HG03196 (cell line): ENCODE measurements around the gene HOMER2.
"Not testable (repeated sequence)": the region's sequence is repeated elsewhere in the genome, so short reads cannot be mapped to it uniquely, and the experiment has no call there.

ENCODE experiments used
- ATAC-seq: cut with Tn5 transposase; IDR thresholded peaks from one replicate; pipeline ENCODE4 v1.9.1; 2021; ENCODE audit not compliant: unreplicated experiment

Gene HOMER2

DNA sequence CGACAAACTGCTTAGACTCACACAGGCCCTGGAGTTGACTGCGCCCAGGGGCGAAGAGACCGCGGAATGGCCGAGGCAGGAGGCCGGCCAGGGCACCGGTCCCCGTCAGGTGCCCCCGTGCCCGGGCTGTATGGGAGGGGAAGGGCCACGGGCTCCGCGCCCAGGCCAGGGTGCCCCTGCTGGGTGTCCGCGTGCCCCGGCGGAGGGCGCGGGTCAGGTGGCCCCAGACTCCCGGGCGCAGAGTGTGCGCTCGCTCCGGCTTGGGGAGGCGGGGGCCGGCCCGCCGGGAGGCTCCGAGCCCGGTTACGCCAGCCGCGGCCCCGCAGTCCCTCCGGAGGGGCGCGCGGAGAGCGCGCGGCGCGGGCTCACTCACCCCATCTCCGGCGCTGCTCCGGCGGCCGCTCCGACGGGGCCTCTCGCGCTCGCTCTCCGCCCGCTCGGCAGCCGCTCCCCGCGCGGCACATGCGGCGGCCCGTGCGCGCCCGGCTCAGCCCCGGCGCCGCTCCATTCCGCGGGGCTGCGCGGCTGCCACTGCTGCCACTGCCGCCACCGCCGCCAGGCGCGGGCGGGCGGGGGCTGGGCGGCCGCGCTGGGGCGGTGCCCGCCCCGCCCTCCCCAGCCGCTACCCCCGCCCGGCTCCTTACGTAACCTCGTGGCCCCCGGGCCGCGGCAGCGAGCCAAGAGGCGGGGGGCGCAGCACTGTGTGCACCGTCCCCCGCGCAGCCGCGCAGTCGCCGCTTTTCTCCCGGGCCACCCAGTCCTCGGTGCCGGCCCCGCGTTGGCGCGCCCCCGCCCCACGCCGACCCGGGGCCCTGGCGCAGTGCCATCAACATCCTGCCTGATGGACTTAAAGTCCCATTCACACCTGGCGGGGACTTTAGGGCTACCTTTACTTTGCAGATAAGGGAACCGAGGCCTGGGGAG, at the start of gene HOMER2:
HOMER2 (minus strand) TSS at position 563 of the 924 bp plus-strand sequence; CDS start at position 378, 185 bp downstream.
- ATAC-seq, result no peak

DNA sequence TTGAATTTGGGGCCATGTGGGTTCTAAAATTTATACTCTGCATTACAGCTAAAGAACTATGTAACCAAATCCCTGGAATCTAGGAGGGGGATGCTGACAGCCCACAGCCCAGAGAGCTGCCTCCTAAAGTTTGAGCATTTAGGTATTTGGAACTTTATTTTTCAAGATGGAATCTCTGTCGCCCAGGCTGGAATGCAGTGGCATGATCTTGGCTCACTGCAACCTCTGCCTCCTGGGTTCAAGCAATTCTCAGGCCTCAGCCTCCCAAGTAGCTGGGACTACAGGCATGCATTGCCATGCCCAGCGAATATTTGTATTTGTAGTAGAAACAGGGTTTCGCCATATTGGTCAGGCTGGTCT, 48.1 kb upstream of the HOMER2 start:
- not testable (repeated sequence) for ATAC-seq

DNA sequence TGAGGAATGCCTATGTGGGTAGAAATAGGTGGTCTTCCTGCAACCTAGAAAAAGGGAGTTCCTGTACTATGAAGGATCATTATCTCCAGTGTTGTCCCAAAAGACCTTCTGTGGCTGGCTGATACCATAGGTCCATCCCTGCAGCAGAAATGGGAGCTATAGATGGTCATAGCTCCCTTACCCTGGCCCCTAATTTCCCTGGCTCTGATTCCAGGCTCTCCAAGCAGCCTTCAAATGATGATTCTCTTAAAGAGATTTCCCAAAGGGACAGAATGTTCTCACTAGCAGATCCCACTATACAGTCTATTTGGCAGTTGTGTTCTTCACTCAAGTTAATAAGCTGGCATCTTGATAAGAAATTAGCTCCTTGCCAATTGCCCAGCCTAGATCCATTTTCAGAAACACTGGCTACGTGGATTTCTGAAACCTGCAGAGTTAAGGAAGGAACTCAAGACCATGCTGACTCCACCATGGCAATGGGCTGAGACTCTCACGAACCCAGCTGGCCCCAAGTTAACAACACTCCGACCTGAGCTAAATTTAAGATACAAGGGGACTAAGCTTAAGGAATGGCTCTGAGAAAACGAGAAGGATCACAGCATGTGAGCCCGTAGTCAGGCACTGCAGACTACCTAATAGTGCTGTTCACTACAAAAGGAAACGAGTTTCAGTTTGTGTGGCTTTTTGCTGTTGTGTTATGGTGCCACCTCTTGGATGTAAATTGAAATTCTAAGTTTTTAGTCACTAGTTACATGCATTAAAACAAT, 47.6 kb upstream of the HOMER2 start:
- peak; percentile 81 for ATAC-seq

DNA sequence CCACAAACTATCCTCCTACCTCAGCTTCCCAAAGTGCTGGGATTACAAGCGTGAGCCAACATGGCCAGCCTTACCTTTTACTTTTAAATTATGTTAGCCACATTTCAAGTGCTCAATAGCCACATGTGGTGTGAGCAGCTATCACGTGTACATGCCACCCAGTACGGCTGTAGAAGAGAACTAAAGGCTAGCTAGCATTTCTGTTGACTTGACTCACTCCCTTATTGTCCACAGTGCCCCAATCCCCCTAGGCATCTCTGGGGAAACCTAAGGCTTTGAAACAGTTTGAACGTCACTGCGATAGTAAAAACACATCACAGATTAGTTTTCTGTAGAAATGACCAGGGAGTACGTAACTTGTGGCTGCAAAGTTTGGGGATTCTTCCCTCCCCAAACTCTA, 46.9 kb upstream of the HOMER2 start:
- no peak for ATAC-seq

DNA sequence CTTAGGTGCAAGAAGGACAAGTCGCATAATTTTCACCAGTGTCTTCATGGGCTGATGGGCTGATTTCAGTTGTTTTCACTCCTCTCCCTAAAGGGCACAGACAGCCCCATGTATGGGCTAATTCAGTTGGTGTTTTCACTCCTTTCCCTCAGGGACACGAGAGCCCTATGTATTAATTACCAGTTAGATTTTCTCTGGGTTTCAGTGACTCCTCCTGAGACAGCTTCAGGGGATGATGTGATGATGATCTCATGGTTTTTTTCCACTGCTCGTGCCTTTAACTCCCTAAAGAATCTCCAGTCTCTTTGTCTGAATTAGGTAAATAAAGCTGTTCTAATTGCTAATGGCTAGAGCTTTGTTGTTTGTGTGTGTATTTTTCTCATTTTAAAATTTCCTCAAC, 43.4 kb upstream of the HOMER2 start:
- no peak for ATAC-seq

DNA sequence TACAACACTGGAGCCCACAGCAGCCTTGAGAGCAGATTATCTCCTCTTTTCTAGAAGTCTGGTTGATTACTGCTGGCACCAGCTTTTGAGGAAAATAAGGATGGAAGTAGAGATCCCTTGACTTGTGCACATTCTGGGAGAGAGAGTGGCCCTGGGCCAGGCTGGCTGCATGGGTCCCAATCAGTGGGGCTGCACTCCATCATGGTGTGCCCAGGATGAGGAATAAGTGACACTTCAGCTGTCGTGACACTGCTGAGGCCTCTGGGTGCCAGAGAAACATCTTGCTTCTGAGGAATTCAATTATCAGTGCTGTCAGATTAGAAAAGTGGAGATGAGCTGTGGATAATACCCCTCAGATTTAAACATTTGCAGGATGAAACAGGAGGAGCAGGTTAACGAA, 42.6 kb upstream of the HOMER2 start:
- no peak for ATAC-seq

DNA sequence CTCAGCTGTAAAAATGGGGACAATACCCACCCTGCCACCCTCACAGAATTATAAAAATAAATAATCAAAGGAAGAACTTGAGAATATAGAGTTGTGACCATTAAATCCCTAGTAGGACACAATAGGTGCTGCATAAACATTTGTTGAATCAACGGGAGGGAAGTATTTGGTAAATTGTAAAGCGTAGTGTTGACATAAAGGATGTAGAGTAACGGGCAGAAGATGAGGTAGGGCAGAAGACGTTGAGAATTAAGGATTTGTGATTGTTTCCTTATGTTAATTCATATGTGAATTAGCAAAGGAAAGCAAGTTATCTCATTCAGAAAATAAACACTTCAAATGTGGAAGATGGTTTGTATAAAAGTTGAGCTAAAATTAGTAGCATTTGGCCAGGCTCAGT, 40.6 kb upstream of the HOMER2 start:
- no peak for ATAC-seq

DNA sequence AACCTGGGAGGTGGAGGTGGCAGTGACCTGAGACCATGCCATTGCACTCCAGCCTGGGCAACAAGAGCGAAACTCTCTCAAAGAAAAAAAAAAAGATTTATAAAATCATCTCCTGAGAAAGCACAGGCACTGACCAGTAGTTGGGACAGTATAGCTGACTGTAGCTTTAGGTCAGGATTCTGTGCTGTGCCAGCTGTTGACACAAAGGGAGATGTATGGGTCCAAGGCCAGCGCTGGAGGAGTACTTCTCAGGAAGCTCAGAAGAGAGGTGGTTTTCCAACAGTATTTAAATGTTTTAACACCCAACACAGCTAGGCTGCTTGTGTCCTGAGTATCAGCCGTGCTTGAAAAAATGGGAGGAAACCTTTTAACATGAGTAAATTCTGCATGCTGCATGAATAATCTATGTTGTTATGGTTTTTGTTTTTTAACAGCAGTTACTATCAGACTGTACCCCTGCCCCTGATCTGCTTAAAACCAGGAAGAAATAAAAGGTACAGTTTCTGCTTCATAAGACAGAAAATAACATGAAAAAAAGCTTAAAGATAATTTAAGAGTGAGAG, 40.0 kb upstream of the HOMER2 start:
- no peak for ATAC-seq

DNA sequence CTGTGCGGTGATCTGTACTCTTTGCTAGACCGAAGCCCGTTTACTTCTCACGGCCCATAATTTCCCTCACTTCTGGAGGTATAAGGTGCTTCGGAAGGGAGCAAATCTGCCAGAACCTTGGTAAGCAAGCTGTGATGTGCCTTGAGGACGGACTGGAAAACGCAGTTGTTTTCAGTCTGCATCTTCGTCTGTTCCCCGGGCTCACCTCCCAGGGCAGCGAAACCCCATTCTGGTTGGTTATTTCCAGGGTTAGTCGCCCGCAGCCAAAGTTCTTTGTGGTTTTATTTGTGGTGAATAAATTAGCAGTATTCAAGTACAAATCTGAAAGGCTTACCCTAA, 33.9 kb upstream of the HOMER2 start:
- ATAC-seq, result no peak

DNA sequence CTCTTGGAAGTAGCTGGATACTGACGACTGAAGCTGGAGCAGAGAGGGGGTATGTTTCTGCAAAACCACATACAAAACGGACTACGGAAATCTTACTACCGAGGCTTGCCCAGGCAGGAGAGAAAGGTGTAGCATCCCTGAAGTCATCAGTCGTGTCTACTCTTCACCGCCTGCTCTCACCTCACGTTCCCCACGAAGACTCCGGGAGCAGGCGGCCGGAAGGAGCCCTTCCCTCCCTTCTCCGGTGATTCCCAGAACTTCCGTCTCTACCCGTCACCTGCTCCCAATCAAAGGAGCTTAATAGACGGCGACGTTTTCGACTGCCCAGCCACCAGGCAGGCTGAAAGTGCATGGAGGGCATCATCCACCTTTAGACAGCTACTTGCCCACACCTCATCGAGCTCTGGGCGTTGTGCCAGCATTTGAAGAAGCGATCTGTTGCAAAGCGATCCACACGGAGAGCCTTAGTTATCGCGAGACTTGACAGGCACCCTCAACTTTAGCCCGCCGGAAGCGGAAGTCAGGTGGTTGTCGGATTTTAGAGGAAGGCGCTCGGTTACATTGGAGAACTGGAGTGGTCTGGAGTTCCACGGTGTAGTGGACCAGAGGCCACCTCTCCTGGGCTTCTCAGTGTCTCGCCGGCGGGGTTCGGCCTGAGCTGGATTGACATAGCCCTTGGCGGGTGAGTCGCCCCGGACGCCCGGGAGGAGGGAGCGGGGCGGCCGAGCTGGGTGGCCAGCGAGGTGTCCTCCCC, 33.3 kb upstream of the HOMER2 start, which contains the start of gene RAMAC:
RAMAC (plus strand) TSS at position 523 of the 754 bp plus-strand sequence. CDS start 2,809 bp downstream, outside the sequence.
- peak; percentile 93 for ATAC-seq

DNA sequence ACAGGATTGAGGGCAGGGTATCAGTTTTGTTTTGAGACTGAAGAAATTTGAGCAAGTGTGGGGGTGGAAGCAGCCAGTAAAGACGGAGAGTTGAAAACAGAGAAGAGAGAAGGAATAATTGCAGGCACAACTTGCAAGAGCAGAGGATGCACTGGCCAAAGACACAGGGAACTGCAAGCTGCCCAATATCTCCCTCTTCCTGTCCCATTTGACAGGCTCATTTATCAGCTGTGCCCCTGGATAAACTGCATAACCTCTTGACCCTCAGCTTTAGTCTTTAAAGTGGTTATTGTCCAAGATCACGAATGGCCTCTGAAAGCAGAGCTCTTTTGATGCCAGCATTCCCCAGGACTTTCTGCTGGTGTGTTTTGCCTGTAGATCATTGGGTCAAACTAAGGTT, 28.5 kb upstream of the HOMER2 start:
- ATAC-seq, result no peak

DNA sequence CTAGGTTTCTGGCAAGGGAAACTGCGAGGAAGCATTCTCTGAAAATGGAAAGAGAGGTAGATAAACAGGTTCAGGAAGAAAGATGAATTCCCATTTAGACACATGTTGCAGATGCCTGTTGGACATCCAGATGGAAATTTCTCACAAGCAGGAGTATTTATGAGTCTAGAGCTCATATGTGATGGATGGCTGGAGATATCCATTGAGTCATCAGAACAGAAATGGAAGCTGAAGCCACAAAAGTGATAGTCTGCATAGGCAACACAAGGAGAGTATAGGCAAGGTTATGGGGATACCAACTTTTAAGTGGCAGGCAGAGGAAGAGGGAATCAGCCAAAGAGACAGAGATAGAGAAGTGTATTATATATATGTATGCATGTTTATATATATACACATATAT, 27.2 kb upstream of the HOMER2 start:
- ATAC-seq, result no peak

DNA sequence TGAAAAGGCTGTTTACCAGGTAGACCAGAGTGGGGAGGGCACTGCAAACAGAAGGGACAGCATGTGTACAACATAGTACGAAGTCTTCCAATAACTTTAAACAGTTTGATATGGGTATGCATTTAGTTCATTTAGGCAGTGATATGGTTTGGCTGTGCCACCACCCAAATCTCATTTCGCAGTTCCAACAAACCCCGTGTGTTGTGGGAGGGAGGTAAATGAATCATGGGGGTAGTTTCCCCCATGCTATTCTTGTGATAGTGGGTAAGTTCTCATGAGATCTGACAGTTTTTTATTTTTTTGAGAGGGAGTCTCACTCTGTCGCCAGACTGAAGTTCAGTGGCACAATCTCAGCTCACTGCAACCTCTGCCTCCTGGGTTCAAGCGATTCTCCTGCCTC, 25.9 kb upstream of the HOMER2 start:
- ATAC-seq, result no peak

DNA sequence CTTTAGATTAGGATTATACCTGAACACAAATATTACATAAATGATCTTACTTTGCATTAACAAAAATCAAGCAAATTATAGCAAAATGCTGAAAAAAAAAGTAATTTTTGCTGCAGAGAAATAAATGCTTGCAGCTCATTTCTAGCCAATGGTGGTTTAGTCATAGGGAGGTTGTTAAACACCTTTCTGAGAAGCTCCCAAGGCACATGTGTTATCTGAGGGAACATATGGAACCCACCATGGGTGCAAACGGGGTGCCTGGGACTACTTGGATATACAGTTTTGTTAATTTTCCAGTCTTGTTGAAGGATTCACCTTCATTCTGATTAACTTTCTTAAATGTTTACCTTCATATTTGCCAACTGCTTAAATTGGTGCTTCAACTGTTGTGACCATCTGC, 24.6 kb upstream of the HOMER2 start:
- no peak for ATAC-seq

DNA sequence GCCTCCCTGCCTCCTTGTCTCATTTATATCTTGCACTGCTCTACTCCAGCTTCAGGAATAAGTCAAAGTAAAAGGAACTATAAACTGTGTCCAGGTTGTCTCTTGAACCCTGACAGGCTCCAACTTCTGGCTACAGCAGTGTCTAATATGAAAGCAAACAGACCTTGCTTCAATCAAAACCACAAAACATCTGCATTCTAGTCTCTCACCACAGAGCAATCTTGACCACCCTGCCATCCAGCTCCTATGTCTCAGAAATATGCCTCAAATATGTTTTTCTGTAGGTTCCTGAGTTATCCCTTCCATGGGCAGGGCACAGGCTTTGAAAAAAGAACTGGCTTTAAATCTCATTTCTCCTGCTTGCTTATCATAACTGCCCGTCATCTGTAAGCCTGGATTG, 20.5 kb upstream of the HOMER2 start:
- ATAC-seq, result no peak

DNA sequence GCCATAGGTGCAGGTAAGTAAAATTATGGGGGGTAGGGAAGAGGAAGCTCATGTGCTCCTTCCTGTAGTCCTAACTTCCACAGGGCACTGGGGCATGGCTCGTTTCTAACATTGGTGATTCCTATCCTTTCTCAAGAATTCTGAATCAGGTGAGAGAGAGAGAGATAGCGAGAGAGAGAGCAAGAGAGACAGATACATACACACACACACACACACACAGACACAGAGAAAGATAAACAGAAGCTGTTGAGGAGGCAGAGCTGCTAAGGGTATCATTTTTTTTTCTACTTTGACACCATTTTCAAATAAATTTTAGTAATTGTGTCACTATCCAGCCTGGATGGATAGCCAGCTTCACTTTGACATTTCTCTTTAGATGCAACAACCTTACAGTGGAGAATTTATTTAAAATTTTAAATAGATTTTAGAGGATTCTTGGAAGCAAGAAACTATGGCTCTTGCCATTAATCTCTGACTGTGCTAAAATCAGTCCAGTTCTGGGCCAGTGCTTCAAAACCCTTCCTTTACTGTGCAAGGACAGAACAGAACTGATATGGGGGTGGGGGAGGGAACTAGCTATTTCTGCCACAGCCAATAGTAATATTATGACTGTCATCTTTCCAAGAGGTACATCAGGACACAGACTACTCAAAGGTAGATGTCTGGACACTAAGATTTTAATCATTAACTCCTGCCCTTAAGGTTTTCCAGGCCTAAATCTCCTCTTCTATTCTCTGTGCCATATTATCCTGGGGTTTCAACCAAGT, 18.9 kb upstream of the HOMER2 start:
- ATAC-seq, result no peak

DNA sequence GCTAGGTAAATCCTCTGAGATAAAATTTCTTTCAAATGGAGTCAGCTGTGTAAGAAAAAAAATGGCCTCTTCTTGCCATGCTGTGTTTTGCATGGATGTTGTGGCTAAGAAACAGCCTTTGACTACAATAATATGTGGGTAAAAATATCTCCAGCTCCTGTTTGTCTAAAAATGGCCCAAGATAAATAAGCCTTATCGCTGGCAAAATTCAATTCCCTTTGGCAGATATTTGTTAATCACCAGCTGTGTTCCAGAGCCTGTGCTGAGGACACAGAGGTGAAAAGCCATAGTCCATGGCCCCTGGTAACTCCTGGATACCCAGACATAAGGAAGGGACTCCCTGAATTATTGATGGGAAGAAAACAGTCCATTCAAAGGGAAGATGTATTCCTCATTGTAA, 18.2 kb upstream of the HOMER2 start:
- no peak for ATAC-seq

DNA sequence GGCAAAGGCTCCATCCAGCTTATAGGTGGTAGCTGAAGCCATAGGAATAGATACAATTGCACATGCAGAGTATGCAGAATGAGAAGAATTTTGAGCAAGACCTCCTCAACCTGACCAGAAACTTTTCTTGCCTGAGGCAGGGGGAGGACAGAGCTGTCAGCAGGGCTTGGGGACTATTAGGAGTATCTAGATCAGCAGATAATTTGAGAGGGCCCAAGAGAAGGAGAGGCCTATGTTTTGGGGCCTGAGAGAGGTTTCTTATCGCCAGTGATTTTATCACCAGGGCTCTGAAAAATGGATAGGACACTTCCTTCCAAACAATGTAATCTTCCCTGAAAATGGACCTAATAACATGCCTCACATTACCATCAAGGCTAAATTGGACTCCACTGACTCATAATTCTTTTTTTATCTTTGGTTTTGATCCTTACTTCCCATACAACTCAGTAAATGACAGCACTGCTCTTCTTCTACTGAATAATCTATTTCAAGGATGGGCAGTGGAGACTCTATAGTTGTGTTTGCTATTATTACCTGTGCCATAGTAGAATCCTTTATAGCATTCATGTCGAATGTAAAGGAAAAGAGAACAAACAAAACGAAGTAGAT, 17.7 kb upstream of the HOMER2 start:
- ATAC-seq, result no peak

DNA sequence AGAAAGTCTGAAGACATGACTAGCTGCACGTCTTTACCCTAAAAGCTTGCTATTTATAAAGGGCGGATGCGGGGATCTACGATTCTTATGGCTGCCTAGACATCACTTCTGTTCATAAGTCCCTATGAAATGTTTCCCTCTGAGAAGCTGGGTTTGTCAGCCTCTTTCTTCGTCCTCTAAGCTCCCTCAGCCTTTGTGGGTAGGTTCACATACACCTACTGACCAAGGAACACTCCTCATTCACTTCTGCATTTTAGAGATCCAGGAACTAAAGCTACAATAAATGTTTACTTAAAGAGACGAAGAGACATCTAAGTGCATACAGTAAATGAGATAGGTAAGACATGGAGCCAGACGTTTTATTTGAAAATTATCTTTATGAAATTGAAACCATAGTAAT, 16.8 kb upstream of the HOMER2 start:
- ATAC-seq, result no peak

DNA sequence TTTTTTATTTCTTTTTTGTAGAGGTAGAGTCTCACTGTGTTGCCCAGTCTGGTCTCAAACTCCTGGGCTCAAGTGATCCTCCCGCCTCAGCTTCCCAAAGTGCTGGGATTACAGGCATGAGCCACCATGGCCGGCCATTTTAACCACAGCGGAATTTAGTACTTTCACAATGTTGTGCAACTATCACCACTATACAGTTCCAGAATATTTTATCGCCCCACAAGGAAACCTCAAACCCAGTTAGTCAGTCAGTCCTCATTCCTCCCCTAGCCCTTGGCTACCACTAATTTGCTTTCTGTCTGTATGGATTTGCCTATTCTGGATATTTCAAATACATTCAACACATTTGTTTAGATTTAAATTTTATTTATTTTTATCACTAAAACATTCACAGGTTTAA, 15.5 kb upstream of the HOMER2 start:
- no peak for ATAC-seq
